HG02840 (cell line): ENCODE data around the gene BCL11B.

Source experiments
- ATAC-seq: cut with Tn5 transposase; IDR thresholded peaks from one replicate; pipeline ENCODE4 v1.9.1; 2021; ENCODE audit warnings: mild to moderate bottlenecking, moderate library complexity, moderate number of reproducible peaks; ENCODE audit not compliant: unreplicated experiment, low FRiP score

Gene BCL11B

GRCh38 chr14:99146616-99147365 is 125.2 kb downstream of the BCL11B start:
- ATAC-seq: no peak

- no peak for ATAC-seq
These were observed 126.7 kb downstream of the BCL11B start for GRCh38 chr14:99145307-99145706.

DNA sequence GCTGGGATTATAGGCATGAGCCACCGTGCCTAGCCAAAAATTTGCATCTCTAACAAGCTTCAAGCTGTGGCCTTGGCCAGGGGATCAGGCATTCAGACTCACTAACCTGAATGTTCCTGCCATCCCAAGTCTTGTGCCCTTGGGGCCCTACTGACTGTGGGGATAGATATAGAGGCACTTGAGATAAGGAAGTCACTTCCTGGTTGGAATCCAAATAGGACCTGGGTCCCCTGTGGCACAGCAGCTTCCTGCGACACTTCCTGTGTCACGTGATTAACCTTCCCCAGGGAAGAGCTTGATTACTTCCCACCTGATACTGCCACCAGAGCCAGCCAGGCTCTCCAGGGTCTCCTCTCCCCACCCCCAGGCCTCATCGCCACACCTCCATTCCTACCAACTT is 128.2 kb downstream of the BCL11B start:
- no peak for ATAC-seq

- no peak for ATAC-seq
These were observed 128.9 kb downstream of the BCL11B start for GRCh38 chr14:99143126-99143525.

GRCh38 chr14:99141236-99141635 is 130.8 kb downstream of the BCL11B start:
- ATAC-seq: no peak

DNA sequence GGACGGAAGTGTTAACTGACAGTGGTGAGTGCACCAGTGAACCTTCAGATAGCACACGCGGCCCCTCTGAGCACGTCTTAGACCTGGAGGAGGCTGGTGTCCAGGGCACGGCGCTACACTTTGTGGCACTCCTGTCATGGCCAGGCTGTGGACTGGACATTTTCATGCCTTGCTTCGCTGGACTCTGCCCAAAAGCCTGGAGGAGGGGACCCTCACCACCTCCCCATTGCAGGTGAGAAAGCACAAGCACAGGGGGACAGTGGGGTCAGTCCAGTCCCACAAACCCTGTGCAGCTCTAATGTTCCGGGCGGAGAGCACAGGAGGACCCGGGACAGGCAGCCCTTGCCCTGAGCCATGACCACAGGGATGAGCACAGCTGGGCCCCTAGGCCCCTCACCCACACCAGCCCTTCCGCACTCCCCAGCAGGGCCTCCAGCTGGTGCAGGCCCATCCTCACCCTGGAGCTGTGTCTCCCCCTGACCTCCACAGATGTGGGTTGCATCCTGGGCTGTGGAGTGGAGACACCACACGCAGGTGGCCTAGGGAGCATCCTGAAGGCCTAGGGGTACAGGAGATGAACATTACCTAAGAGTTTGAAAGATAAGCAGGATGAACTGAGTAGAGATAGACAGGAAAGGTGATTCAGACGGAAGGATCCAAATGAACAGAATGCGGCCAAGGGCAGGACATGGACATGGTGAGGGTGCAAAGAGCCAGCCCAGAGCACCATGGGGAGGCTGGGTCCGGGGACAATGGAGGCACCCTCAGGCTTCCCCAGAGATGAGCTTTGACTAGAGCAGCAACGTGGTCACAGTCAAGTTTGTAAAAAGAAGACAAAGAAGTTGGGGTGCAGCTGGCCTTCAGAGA is 132.8 kb downstream of the BCL11B start:
- no peak for ATAC-seq

DNA sequence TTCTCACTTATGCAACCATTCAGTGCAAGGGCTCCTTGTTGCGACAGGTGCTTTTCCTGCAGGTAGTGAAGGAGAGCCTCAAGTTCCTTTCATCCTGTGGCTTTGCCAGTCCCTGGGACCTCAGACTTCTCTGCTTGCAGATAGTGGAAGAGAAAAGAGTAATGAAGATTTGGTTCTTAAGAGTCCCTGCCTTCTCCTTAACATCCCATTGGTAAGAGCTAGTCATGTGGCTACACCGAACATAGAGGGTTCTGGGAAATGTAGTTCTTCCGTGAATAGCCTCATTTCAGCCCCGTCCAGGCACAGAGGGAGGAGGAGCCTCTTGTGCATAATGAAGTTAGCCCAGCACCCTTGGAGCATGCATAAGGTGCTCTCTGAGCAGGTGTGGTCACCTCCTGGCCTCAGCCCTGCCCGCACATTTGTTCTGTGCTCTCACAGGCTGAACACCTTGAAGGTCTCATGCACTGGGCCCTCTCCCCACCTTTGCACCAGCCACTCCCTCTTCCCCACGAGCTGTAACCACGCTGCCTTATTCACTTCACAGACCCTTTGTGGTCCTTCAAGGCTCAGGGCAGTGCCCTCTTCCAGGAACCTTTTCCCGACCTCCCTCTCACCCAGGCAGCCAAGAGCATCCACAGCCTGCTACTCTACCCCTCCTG is 134.0 kb downstream of the BCL11B start:
- ATAC-seq: no peak

DNA sequence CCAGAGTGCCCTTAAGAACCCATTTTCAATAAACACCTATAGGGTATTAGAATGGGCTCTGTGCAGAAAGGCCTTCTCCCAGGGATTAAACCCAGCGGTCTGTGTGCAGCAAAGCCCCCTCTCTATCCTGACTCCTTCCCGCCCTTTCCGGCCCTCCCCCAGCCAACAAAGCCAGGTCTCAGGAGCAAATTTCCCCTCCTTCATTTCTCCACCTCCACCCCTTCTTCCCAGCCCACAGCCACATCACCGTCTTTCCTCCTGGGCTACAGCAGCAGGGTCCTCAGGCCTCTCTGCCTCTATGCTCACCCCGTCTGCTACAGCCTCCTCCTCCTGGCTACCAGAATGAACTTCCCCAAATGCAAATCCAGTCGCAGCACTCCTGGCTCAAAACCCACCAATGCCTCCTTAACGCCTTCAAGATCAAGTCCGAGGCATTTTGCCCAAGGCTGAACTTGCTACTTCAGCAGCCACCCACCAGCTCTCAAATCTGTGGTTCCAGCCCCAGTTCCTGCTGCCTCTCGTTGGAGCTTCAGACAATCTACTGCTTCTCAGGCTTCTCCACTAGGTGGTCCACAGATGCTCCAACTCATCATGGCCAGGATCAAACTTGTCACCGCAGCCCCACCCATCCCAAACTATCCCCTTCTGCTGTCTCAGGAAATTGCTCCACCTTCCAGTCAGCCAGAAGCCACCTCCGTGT is 134.8 kb downstream of the BCL11B start:
- ATAC-seq: no peak

DNA sequence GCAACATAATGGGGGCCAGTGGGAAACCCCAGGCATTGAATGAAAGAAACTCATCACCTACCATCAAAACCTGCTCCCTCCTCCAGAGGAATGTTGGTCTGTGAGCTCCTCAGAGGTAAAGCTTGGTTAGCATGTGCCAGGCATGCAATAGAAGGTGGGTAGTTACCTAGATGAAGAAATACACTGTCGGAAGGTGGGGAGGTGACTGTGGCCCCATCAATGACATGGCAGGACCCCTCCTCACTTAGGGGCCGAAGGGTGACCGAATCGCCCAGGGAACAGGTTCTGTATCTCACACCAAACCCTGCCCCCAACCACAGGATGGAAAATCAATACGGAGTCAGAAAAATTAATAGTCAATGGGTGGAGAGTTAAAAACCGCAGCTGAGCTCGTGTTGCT is 135.6 kb downstream of the BCL11B start:
- ATAC-seq: no peak

DNA sequence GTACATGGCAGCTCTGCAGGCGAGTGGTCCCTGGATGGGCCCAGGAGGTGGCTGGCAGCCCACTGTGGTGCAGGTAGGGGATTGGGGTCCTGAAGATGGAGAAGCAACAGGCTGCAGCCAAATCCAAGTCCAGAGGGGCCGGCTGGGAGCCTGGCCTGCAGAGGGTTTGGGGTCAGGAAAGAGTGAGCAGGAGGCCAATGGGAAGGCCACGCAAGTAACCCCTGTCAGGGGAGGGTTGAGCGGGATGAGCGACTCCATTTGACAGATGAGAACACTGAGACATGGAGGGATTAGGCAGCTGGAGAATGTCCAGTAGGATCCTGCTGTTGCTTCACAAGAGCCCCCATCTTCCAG is 136.0 kb downstream of the BCL11B start:
- ATAC-seq: no peak

GRCh38 chr14:99134516-99135046 is 137.4 kb downstream of the BCL11B start:
- ATAC-seq: no peak

DNA sequence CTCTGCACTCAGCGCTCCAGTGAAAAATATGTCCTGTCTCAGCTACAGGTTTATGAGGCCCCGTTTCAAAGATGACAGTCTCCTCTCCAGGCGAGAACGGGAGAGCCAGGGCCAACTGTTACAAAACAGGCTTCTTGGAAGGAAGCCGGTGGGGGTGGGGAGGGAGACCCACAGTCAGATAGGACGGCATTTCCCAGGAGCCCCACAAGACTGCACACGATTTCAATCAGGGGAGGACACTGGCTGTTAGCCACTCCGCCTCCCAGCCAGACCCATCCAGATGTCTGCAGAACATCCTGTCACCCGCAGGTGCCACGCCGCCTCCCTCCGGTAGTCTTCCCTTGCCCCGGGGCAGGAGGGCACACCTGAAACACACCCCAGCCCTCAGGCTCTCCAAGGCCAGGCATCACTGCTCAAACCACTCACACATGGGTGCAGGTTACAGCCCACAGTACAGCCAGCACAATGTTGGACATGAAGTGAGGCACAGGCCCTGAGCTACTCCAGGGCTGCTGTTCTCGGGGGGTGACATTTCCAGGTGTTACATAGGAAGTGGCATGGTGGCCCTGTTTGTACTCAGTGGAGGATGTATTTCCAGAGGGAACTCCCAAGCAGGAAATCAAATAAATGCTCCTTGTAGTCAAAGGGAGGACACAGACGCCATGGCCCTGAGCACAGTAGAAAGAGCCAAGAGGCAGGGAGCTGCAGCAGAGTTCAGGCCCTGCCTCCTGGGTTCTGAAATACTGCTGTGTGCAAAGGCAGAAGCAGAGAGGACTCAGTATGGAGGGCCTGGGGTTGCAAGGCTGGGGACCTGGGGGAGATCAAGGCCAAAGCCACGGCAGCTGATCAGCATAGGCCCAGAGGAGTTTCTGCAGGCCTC is 138.1 kb downstream of the BCL11B start:
- ATAC-seq: no peak

DNA sequence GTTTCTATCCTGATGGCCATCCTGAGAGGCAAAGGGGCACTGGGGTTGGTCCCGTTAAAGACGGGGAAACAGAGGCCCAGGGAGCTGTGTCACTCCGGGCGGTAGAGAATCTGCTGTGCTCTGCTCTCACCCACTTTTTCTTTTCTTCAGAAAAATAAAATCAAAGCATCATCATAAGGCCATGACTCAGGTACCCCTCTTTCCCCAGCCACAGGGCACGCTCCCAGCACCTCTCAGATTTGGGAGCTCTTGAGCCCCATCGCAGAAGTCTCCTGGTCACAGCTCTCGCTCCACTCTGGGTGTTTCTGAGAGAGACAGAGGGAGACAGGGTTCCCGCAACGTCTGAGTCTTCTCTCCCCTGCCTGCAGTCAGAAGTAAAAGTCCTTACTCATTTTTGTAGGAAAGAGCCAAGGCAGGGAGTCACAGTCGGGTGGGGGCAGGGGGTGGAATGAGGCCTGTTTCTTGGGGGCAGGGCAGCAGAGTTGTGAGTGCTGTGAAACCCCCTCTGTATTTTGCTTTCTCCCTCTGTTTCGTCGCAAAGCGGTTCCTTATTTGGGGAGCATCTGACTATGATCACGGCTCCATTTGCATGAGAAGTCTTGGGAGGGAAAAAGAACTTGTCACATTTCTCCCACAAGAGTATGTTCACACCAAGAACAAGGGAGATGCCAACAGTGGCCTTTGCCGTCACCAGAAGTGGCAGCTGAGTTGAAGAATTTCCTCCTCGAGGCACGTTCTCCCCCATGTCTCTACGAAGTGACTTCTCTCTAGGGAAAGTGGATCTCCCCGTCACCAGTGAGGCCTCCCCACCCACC is 139.0 kb downstream of the BCL11B start:
- no peak for ATAC-seq

- ATAC-seq: no peak
These were observed 140.2 kb downstream of the BCL11B start for GRCh38 chr14:99131632-99132271.

DNA sequence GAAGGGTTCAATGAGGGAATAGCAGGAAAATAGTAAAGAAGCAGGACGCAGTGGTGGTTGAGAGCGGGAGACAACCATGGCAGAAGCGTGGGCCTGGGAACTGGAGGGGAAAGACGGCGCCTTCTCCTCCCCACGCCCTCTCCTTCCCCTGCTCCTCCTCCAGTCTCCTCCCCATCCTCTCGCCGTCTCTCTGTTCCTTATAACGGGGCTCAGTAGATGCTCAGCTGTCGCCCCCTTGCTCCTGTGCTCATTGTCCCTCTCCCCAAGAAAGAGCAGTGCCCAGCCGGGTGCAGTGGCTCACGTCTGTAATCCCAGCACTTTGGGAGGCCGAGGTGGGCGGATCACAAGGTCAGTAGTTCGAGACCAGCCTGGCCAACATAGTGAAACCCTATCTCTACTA is 142.0 kb downstream of the BCL11B start:
- no peak for ATAC-seq

DNA sequence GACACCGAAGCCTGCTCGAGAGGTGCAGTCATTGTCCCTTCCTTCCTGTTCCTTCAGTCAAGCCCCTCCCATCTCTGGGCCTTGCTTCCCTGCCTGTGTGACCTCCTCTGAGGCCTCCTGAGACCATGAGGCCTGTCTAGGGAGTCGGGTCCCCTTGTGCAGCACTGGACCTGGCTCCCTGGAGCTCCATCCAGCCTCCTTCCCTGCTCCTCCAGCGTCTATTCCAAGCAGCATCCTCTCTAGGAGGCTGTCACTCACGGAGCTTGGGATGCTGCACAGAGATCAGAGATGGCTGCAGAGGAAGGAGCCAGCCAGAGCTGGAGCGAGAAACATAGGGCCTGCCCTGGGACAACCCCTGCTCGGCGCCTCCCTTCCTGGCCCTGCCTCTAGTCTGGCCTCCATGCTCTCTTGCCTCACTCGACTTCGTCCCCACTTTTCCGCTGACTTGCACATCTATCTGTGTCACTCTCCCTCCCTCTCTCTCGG is 142.7 kb downstream of the BCL11B start:
- no peak for ATAC-seq

DNA sequence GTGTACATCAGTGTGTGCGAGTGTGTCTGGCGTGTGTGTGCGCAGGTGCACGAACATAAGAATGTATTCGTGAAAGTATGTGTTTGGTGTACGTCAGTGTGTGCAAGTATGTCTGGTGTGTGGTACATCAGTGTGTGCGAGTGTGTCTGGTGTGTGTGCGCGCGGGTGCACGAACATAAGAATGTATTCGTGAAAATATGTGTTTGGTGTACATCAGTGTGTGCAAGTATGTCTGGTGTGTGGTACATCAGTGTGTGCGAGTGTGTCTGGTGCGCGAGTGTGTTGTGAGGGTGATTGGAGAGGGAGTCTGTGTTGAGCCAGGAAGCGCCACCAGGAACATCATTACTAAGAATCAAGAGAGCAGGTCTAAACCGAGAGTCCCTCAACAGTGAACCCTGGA is 143.8 kb downstream of the BCL11B start:
- no peak for ATAC-seq

- ATAC-seq: no peak
These were observed 144.3 kb downstream of the BCL11B start for GRCh38 chr14:99127651-99128167.
